Left ventricle myocardium superior (tissue), 1 donor: ENCODE results near the gene WFDC6. TPM values are rescaled to one million over a fixed set of nuclear protein-coding genes. Genes with fewer than 3 reads are reported as not detected.
"Not testable (repeated sequence)": the region's sequence is repeated elsewhere in the genome, so short reads cannot be mapped to it uniquely, and the experiment has no call there.

Experiments
- ATAC-seq: fragments of 200-7000 bp; cut with Tn5 transposase; one replicate; pipeline ENCODE4 v1.9.1; 2020; ENCODE audit warnings: mild to moderate bottlenecking, moderate library complexity
- DNase-seq: peaks from one replicate; pipeline ENCODE4 v3.0.0-alpha.2; 2020
- intact Hi-C: fragments of 100-400 bp; cut with micrococcal nuclease; formaldehyde crosslinking; loops from one replicate; pipeline ENCODE4 v1.11.0; 2022
- long read RNA-seq: library from polyadenylated mRNA; unstranded; transcript quantifications from one replicate; pipeline ENCODE4 v2.0.0, GENCODE V29; 2021
- total RNA-seq: library from RNA; stranded (reverse); fragmentation: NEBNext Ultra II Directional; extraction: Animal tissue kit (Norgen Biotek cat#: 25700); gene quantifications from one replicate; pipeline ENCODE4 v1.2.1, GENCODE V29; 2021
- donor health status: DM: no; HTN: yes; CAD: no; lungs with severe emphysema.

WFDC6 gene
- total RNA-seq: not detected
- long read RNA-seq: 0 reads

DNA sequence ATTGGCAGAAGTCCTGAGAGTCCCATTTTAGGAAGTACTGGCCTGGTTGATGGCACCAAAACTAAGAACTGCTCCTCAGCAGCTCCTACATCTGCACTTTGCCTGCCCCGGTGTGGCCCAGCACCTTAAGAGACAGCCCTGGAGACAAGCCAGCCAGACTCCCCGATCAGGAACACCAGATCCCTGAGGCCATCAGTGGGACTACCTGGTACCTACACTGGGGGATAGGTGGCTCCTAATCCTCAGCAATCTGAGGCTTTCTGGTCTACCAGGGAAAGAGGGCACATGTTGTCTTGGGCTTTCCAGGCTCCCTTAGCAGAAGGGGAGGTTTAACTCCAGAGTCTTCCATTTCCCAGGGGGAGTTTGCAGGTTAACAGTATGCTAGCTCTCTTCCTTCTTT is at the start of gene WFDC6:
TSS of gene WFDC6 (minus strand) at position 101 of the 400 bp plus-strand sequence. CDS start at position 26, 75 bp downstream.
- DNase-seq (no peak), ATAC-seq (no peak)
- intact Hi-C loops: no loop called here

DNA sequence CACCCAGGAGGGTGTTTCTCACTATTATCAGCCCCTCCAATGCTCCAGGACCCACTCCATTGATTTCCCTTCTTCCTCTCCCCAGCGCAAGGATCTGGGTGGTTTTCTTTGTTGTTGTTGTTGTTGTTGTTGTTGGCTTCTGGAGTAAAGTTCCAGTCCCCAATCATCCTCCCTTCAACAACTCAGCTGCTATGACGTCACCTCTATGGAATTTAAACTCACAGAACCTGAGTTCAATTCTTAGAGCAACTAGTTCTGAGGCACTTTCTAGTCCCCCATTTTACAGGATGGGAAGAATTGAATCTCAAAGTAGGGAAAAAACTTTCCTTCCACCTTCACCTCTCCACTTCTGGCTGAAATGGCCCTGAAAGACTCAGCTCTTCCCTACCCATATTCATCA is 49.5 kb upstream of the WFDC6 start:
- DNase-seq: no peak
- no peak for ATAC-seq
- intact Hi-C loops: no loop called here

DNA sequence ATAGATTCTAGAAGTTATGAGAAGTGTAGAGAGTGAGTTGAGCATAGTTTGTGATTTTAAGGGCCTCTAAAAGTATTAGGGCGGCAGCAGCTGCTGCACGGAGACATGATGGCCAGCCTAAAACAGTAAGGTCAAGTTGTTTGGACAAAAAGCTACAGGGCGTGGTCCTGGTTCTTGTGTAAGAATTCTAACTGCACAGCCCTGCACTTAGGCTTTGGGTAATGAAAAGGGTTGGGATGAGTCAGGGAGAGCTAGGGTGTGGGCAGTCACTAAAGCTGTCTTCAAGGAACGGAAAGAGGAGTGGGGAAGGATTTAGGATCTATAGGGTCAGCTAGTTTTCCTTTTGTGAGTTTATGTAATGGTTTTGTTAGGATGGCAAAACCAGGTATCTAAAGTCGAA is 46.7 kb upstream of the WFDC6 start:
- ATAC-seq, intact Hi-C loops, DNase-seq: not testable (repeated sequence)

DNA sequence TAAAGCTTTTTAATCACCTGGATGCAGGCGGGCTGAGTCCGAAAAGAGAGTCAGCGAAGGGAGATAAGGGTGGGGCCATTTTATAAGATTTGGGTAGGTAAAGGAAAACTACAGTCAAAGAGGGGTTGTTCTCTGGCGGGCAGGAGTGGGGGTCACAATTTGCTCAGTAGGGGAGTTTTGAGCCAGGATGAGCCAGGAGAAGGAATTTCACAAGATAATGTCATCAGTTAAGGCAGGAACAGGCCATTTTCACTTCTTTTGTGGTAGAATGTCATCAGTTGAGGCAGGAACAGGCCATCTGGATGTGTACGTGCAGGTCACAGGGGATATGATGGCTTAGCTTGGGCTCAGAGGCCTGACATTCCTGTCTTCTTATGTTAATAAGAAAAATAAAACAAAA is 45.0 kb upstream of the WFDC6 start:
- ATAC-seq, DNase-seq, intact Hi-C loops: not testable (repeated sequence)

DNA sequence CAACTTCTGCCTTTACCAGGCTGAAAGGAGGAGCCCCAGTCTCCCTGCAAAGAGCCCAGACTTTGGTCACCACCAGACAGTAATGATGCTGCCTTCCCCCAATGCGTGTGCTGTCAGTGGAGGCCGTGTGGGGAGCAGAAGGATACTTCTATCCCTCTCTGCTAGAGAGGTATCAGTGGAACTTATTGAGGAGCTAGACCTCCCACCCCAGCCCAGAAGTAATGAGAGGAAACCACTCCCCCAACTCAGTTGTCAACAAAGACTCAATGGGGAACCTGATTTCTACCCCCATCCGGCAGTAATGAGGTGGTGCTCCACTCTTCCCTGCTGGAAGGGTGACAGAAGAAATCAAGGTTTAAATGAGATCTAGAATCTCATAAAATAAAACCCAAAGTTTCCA is 44.2 kb upstream of the WFDC6 start:
- ATAC-seq (no peak), DNase-seq (no peak)
- intact Hi-C loops: no loop called here

DNA sequence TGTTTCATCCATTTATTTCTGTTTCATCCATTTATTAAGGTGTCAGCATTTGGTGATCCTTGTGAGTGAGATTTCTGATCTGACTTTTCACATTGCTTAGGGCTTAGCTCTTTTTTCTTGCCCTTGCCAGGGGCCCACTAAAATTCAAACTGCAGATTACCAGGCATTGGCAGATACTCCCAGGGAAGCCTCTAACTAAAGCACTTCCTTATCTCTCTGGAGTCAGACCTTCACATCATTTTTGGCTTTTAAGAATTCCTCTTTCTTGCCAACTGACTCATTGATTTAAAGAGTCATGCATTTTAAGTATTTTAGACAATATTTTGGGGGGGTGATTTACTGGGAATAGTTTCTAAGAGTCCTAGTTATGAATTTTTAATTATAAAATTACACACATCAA is 42.4 kb upstream of the WFDC6 start:
- DNase-seq (no peak), ATAC-seq (no peak)
- intact Hi-C loops: no loop called here

DNA sequence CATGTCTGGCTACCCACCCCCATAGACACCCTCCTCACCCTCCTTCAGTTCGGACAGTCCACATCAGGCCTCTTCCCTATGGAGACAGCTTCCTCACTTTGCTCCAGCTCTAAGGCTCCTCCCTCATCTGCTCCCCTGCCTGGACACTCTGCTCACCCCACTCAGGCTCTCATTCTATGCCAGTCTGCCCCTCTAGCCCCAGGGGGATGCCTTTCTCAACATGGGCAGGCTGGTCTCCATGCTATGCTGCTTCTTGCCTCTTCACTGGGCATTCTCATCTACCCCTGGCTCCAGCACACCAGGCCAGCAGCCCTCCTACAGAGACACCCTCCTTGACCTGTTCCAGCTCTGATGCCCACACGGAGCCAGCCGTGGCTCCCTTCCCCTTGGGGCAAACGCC is 39.9 kb upstream of the WFDC6 start, which contains the start of gene WFDC8:
TSS of gene WFDC8 (minus strand) at position 101 of the 400 bp plus-strand sequence. CDS start at position 64, 37 bp downstream.
- DNase-seq: no peak
- intact Hi-C loops: no loop called here
- no peak for ATAC-seq

DNA sequence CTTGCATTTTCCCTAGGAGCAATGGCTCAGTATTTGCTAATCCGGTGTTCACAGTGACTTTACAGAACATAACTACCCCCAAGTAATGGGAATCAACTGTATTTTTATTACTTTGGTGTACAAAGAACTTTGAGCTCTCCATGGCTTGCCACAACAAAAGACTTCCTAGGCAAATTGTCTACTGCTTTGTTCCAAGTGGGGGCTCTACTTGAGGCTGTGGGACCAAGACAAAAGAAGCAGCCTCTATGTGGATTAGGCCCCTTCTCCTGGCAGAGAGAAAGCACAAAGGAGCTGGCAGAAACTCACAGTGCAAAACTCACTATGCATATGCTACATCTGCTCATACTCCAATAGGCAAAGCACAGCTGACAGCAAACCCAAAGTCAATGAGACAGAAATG is 38.9 kb upstream of the WFDC6 start:
- ATAC-seq: no peak
- no peak for DNase-seq
- intact Hi-C loops: no loop called here

DNA sequence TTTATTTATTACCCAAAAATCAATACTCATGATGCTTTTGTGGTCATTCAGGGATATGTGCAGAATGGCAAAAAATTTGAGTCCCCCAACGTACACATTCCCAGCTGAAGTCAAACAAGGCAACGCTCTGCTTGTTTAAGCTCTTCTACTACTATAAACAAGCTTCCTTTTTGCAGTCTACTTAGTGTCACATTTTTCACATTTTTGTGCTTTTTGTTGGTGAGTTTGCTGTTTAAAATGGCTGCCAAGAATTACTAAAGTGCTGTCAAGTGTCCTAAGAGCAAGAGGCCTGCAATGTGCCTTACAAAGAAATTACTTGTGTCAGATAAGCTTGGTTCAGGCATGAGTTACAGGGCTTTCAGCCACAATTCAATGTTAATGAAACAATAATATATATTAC is 37.7 kb upstream of the WFDC6 start:
- ATAC-seq (no peak), DNase-seq (no peak)
- intact Hi-C loops: no loop called here

DNA sequence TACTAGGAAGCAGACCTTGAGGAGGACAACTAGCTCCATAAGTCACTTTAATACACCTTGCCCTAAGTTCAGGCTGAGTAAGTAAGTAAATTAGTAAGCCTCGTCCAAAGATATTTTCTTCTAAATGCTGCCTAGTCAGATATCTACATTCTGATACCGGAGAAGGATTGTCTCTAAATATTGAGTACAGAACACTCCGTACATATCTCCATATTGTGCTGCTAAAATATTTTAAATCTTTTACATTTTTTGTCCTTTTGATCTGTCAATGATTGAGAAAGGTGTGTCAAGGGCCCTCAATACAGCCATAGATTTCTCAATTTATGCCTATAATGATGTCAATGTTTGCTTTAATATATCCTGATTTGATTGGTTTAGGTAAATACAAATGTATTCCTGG is 36.6 kb upstream of the WFDC6 start:
- intact Hi-C loops: no loop called here
- DNase-seq (no peak), ATAC-seq (no peak)

DNA sequence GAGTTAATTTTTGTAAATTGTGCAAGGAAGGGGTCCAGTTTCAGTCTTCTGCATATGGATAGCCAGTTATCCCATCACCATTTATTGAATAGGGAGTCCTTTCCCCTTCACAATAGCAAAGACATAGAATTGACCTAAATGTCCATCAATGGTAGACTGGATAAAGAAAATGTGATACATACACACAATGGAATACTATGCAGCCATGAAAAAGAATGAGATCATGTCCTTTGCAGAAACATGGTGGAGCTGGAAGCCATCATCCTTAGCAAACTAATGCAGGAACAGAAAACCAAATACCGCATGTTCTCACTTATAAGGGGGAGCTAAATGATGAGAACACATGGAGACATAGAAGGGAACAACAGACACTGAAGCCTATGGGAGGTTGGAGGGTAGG is 30.4 kb upstream of the WFDC6 start:
- ATAC-seq, DNase-seq, intact Hi-C loops: not testable (repeated sequence)

DNA sequence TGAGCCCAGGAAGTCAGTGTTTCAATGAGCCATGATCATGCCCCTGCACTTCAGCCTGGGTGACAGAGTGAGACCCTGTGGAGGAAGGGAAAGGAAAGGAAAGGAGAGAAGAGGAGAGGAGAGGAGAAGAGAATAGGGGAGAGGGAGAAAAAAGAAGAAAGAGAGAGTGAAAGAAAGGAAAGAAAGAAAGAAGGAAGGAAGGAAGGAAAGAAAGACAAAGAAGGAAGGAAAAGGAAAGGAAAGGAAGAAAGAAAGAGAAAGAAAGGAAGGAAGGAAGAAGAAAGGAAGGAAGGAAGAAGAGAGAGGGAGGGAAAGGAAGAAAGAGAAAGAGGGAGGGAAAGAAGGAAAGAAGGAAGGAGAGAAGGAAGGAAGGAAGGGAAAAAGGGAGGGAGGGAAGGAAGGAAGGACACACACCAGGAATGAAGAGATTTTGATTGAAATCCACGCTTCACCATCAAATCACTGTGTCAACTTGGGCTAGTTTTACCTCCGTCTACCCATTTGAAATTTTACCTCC is 25.5 kb upstream of the WFDC6 start:
- intact Hi-C loops: no loop called here
- ATAC-seq: no peak
- no peak for DNase-seq

DNA sequence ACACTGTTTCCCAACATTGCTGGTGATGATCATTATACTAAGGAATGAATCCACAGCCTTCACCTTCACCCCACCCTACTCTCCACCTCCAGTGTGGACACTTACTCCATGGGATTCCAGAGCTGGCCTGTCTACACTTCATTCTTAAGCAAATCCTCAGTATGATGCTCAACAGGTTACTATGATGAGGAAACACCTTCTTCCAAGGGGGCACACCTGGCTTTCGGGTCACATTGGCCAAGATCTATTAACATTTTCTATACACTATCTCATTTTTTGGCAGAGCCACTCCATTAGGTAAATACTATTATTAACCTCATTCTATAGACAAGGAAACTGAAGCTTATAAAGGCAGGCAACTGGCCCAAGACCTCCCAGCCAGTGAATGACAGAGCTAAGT is 15.9 kb upstream of the WFDC6 start:
- ATAC-seq (no peak), DNase-seq (no peak)
- intact Hi-C loops: no loop called here

DNA sequence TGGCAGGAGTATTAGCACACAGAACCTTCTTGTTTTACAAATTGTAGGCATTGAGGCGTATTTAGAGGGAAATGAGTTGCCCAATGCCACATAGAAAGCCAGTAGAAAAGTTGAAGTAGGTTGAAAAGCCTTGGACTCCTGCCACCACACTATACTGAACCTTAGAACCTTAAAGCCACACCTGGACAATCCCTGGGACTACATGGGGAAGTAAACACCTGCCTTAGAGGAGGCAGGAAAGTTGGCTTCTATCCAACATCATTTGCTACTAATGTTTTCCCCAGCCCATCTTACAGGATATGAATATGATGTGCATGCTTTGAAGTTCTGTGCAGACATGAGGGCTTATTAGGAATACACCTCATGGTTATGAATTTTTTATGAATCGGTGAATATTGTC is 13.2 kb upstream of the WFDC6 start:
- DNase-seq (no peak), ATAC-seq (no peak)
- intact Hi-C loops: no loop called here

DNA sequence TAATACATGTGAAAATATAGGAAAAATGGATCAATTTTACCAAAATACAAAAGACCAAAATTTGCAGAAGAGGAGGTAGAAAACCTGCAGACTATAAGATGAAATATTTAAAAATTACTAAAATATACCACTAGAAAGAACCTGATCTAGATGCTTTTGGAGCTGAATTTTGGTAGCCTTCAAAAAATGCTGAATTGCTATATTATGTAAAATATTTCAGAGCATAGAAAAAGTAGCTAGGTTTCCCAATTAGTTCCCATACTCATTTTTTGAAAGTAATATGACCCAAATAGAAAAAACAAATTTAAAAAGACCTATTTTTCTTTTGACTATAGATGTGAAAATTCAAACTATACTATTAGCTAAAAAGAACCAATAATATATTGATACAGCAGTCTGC is 11.5 kb upstream of the WFDC6 start:
- ATAC-seq: no peak
- no peak for DNase-seq
- intact Hi-C loops: no loop called here

DNA sequence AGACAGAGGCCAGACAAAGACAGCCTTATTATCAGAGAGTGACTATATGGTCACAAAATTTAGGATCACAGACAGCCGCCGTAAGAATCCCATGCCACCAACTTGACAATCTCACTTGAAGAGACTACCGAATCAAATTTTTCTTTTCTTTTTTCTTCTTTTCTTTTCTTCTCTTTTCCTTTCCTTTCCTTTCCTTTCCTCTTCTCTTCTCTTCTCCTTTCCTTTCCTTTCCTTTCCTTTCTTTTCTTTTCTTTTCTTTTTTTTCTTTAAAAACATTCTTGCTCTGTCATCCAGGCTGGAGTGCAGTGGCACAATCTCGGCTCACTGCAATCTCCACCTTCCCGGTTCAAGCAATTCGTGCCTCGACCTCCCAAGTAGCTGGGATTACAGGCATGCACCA is 9.1 kb upstream of the WFDC6 start:
- ATAC-seq (no peak), DNase-seq (no peak)
- intact Hi-C loops: no loop called here

DNA sequence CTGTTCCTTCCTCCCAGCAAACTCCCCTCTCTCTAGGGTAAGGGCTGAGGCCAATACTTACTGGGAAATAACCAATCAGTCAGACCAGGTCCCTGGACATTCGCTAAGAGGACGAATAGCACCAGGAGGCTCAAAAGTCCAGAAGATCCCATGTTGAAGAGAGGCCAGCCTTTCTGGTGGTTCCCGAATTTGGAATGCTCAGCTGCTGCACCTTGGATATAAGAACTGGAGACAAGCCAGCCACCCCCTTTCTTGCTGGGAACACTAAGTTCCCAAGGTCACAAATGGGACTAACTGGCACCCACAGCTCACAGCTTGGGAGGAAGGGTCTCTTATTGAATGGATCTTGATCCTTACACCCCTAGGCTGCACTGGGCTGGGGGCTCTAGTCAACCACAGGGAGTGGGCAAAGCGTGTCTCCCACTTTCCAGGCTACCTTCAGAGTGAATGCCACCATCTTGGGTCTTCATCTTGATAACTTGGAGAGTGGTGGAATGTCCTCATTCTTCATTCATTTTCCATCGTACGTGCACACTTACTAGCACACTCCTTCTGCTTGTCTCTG is 8.0 kb upstream of the WFDC6 start, which contains the start of gene EPPIN:
TSS of gene EPPIN (minus strand) at position 196 of the 565 bp plus-strand sequence. CDS start at position 152, 44 bp downstream.
- ATAC-seq (no peak), DNase-seq (no peak)
- intact Hi-C loops: no loop called here

DNA sequence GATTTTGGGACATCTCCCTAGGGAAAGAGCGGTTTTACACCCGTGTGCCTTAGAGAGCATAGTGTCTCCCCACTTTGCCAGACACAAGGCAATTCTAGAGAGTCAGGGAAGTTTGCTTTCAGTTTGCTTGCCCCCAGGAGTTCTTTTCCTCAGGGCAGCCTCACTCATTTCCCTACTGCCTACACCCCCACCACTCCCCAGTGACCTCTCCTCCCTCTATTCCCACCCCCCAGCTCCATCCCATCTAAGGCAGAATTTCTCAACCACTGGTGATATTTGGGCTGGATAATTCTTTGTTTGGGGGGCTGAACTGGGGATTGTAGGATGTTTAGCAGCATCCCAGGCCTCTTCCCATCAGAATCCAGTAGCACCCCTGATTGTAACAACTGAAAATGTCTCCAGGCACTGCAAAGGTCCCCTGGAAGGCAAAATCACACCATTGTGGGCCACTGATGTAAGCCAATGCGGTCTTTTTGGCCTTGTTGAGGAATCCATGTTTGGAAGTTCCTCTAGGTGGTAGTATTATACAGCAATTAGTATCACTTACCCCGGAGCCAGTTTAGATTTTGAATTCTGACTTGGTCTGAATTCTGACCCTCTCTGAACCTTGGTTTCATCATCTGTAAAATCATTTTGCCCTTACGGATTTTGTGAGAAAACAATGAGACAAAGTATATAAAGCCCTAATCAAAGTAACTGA is 6.6 kb upstream of the WFDC6 start:
- no peak for DNase-seq
- ATAC-seq: no peak
- intact Hi-C loops: no loop called here

DNA sequence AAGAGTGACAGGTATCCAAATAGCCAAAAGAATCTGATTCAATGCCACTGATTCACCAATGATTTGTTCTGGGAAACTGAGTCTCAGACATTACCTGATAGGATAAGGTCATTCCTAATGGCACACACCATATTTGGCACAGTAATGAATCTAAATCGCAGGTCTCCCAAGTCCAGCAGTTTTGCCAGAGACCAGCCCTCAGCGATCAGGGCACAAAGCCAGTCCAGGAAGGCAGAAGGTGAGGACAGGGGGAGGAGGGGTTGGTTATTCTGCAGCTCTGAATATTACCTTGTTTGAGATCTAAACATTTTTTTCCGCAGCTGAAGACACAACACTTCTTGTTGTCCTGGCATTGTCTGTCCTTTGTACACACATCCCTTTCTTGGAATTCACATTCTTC is 6.1 kb upstream of the WFDC6 start:
- intact Hi-C loops: no loop called here

DNA sequence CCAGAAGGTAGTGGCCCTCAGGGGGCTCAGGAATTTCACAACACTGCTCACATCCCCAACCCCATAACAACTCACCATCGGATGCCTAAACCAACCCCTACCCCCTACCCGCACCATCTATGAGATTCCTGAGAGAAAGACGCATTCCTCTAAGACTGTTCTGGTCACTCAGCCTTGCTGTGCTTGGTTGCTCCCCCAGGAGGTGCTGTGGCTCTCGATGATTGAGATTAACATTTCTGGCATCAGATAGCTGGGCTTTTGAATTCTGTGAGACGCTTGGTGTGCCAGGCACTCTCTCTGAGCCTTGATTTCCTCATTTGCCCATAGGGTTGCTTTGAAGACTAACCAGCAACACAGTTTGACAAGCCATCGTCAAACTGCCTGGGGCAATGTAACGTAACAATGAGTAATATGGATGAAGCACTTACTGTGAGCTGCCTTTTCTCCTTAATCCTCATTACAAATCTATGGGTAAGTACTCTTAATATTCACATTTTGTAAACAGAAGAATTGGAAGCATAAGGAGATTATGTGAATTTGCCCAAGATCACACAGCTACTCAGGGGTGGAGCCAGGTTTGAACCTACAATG is 978 bp downstream of the WFDC6 start:
- intact Hi-C loops: no loop called here
- ATAC-seq: no peak

More for the DNA sequence above, 6.1 kb upstream of the WFDC6 start:
- ATAC-seq: no peak
- DNase-seq: no peak

More for the DNA sequence above, 978 bp downstream of the WFDC6 start:
- DNase-seq: no peak
